Measurements from ENCODE around the gene BICDL2. TPM values are rescaled to one million over a fixed set of nuclear protein-coding genes. Genes with fewer than 3 reads are reported as not detected.

The BICDL2 gene
- polyA plus RNA-seq, 1 donor from 2014 or later = 0.37 TPM

GRCh38 chr16:3023415-3023668, 13.4 kb downstream of the BICDL2 start:
- H3K9ac ChIP-seq (ENCODE audit: low read length) = peak overlapping the region; percentile 83
- peak overlapping the region; percentile 87 for H2AFZ ChIP-seq (ENCODE audit: low read depth, low read length)
- H3K4me2 ChIP-seq (ENCODE audit: low read length) = peak overlapping the region; percentile 71
- no peaks in the 10 kb centered on the region for H3K9me2 ChIP-seq (ENCODE audit: insufficient read depth, low read length)
- H3F3A ChIP-seq (ENCODE audit: insufficient read depth, low read length, poor library complexity, severe bottlenecking) = no peaks in the 10 kb centered on the region
- peaks cover 23% of the 10 kb centered on the region for H3K27me3 ChIP-seq (ENCODE audit: insufficient read depth, low read depth, low read length)
- no peaks in the 10 kb centered on the region for H3K36me3 ChIP-seq (ENCODE audit: insufficient read depth, low read length)
- H4K20me1 ChIP-seq (ENCODE audit: insufficient read depth) = no peaks in the 10 kb centered on the region
- TF ChIP-seq EZH2 (IDR thresholded peaks at IDR 0.05; ENCODE audit: borderline replicate concordance, insufficient read depth, low read length, poor library complexity, severe bottlenecking) (no peak), EP300 (conservative IDR thresholded peaks at IDR 0.05; ENCODE audit: poor library complexity, severe bottlenecking) (no peak), CTCF (IDR thresholded peaks at IDR 0.05; ENCODE audit: poor library complexity, severe bottlenecking) (no peak), POLR2AphosphoS5 (IDR thresholded peaks at IDR 0.05) (no peak), REST (IDR thresholded peaks at IDR 0.05; ENCODE audit: borderline replicate concordance) (no peak), MXI1 (conservative IDR thresholded peaks at IDR 0.05; ENCODE audit: poor library complexity, severe bottlenecking) (no peak)
- H3K79me2 ChIP-seq (replicated peaks; ENCODE audit: insufficient read depth, low read length) = no peaks in the 10 kb centered on the region
- no peaks in the 10 kb centered on the region for H3K9me3 ChIP-seq (ENCODE audit: low read length)
- no peak overlapping the region for H3K27ac ChIP-seq (ENCODE audit: low read length)
- H3K4me3 ChIP-seq (ENCODE audit: low read length) = peak overlapping the region; percentile 82

- no peaks in the 10 kb centered on the region for H3F3A ChIP-seq (ENCODE audit: insufficient read depth, low read length, poor library complexity, severe bottlenecking)
- H3K79me2 ChIP-seq (replicated peaks; ENCODE audit: insufficient read depth, low read length) = no peaks in the 10 kb centered on the region
- H3K4me2 ChIP-seq (ENCODE audit: low read length) = peak overlapping the region; percentile 71
- H3K4me3 ChIP-seq (ENCODE audit: low read length) = peak overlapping the region; percentile 82
- no peaks in the 10 kb centered on the region for H3K9me2 ChIP-seq (ENCODE audit: insufficient read depth, low read length)
- H4K20me1 ChIP-seq (ENCODE audit: insufficient read depth) = no peaks in the 10 kb centered on the region
- peak overlapping the region; percentile 83 for H3K9ac ChIP-seq (ENCODE audit: low read length)
- no peaks in the 10 kb centered on the region for H3K9me3 ChIP-seq (ENCODE audit: low read length)
- H3K27ac ChIP-seq (ENCODE audit: low read length) = no peak overlapping the region
- no peak overlapping the region for H2AFZ ChIP-seq (ENCODE audit: low read depth, low read length)
- peaks cover 28% of the 10 kb centered on the region for H3K27me3 ChIP-seq (ENCODE audit: insufficient read depth, low read depth, low read length)
- no peaks in the 10 kb centered on the region for H3K36me3 ChIP-seq (ENCODE audit: insufficient read depth, low read length)
- TF ChIP-seq POLR2AphosphoS5 (IDR thresholded peaks at IDR 0.05) (no peak), TAF1 (IDR thresholded peaks at IDR 0.05; ENCODE audit: low read depth) (no peak), CTCF (IDR thresholded peaks at IDR 0.05; ENCODE audit: poor library complexity, severe bottlenecking) (no peak), SMC3 (conservative IDR thresholded peaks at IDR 0.05; ENCODE audit: poor library complexity) (no peak), REST (IDR thresholded peaks at IDR 0.05; ENCODE audit: borderline replicate concordance) (no peak), EZH2 (IDR thresholded peaks at IDR 0.05; ENCODE audit: borderline replicate concordance, insufficient read depth, low read length, poor library complexity, severe bottlenecking) (no peak), MXI1 (conservative IDR thresholded peaks at IDR 0.05; ENCODE audit: poor library complexity, severe bottlenecking) (no peak), EP300 (conservative IDR thresholded peaks at IDR 0.05; ENCODE audit: poor library complexity, severe bottlenecking) (no peak), RAD21 (conservative IDR thresholded peaks at IDR 0.05) (no peak)
Observed at GRCh38 chr16:3022684-3023414, 13.9 kb downstream of the BICDL2 start.
